Measurements from ENCODE around the gene WIZ. TPM values are rescaled to one million over a fixed set of nuclear protein-coding genes. Genes with fewer than 3 reads are reported as not detected.

Gene WIZ
- total RNA-seq, 1 donor from 2014 or later: 2.4 TPM

DNA sequence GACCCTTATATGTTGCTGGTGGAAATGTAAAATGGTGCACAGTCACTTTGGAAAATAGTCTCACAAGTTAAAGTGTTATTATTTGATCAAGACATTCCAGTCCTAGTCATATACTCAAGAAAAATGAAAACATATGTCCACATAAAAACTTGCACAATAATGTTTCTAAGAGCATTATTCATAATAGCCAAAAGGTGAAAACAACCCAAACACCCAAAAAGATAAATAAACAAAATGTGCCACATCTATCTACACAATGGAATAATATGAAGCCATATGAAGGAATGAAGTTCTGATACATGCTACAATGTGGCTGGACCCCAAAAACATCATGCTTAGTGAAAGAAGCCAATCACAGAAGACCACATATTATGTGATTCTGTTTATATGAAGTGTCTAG is 55.8 kb downstream of the WIZ start:
- TF ChIP-seq, protein P1, sequence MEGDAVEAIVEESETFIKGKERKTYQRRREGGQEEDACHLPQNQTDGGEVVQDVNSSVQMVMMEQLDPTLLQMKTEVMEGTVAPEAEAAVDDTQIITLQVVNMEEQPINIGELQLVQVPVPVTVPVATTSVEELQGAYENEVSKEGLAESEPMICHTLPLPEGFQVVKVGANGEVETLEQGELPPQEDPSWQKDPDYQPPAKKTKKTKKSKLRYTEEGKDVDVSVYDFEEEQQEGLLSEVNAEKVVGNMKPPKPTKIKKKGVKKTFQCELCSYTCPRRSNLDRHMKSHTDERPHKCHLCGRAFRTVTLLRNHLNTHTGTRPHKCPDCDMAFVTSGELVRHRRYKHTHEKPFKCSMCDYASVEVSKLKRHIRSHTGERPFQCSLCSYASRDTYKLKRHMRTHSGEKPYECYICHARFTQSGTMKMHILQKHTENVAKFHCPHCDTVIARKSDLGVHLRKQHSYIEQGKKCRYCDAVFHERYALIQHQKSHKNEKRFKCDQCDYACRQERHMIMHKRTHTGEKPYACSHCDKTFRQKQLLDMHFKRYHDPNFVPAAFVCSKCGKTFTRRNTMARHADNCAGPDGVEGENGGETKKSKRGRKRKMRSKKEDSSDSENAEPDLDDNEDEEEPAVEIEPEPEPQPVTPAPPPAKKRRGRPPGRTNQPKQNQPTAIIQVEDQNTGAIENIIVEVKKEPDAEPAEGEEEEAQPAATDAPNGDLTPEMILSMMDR (IDR thresholded peaks at IDR 0.05; ENCODE audit: insufficient read depth, low read length, severe bottlenecking): no peak
- Histone ChIP-seq H3K27me3 (ENCODE audit: control insufficient read depth, insufficient read depth, low read length) (no peaks in the 10 kb centered on the region), H3K4me3 (ENCODE audit: low read depth, low read length) (no peak overlapping the region), H3K36me3 (ENCODE audit: control insufficient read depth, insufficient read depth, low read length) (peaks cover 21% of the 10 kb centered on the region)
- FAIRE-seq: no peak
- no peak for DNase-seq (ENCODE audit: low read depth)

- no peak overlapping the region for H3K4me3 ChIP-seq (ENCODE audit: low read depth, low read length)
- DNase-seq (ENCODE audit: low read depth) (no peak), FAIRE-seq (no peak)
- TF ChIP-seq, protein P1 (IDR thresholded peaks at IDR 0.05; ENCODE audit: insufficient read depth, low read length, severe bottlenecking): no peak
- H3K36me3 ChIP-seq (ENCODE audit: control insufficient read depth, insufficient read depth, low read length): peaks cover 6% of the 10 kb centered on the region
- H3K27me3 ChIP-seq (ENCODE audit: control insufficient read depth, insufficient read depth, low read length): no peaks in the 10 kb centered on the region
Measured at GRCh38 chr19:15390814-15391213, 58.9 kb downstream of the WIZ start.

GRCh38 chr19:15381864-15382263 is 67.9 kb downstream of the WIZ start:
- no peak for FAIRE-seq
- H3K27me3 ChIP-seq (ENCODE audit: control insufficient read depth, insufficient read depth, low read length): no peaks in the 10 kb centered on the region
- no peak overlapping the region for H3K4me3 ChIP-seq (ENCODE audit: low read depth, low read length)
- H3K36me3 ChIP-seq (ENCODE audit: control insufficient read depth, insufficient read depth, low read length): peaks cover 2% of the 10 kb centered on the region
- no peak for DNase-seq (ENCODE audit: low read depth)
- TF ChIP-seq, protein P1 (IDR thresholded peaks at IDR 0.05; ENCODE audit: insufficient read depth, low read length, severe bottlenecking): no peak

- TF ChIP-seq, protein P1 (IDR thresholded peaks at IDR 0.05; ENCODE audit: insufficient read depth, low read length, severe bottlenecking): no peak
- Histone ChIP-seq H3K36me3 (ENCODE audit: control insufficient read depth, insufficient read depth, low read length) (peaks cover 1% of the 10 kb centered on the region), H3K4me3 (ENCODE audit: low read depth, low read length) (no peak overlapping the region), H3K27me3 (ENCODE audit: control insufficient read depth, insufficient read depth, low read length) (no peaks in the 10 kb centered on the region)
- DNase-seq (ENCODE audit: low read depth) (no peak), FAIRE-seq (no peak)
Measured at GRCh38 chr19:15381429-15381828, 68.3 kb downstream of the WIZ start.

GRCh38 chr19:15379999-15380647 is 69.6 kb downstream of the WIZ start:
- TF ChIP-seq, protein P1 (IDR thresholded peaks at IDR 0.05; ENCODE audit: insufficient read depth, low read length, severe bottlenecking): no peak
- Histone ChIP-seq H3K27me3 (ENCODE audit: control insufficient read depth, insufficient read depth, low read length) (no peaks in the 10 kb centered on the region), H3K4me3 (ENCODE audit: low read depth, low read length) (peak overlapping the region; percentile 98), H3K36me3 (ENCODE audit: control insufficient read depth, insufficient read depth, low read length) (no peaks in the 10 kb centered on the region)
- DNase-seq (ENCODE audit: low read depth) (peak; percentile 57), FAIRE-seq (no peak)

Measured in bronchial epithelial cell (primary cell).